PFSK-1 (cell line): ENCODE results near the gene ANTXR1.

Experiments used
- POLR2AphosphoS5 ChIP-seq: IDR thresholded peaks from 2 replicates; pipeline ENCODE4 v1.6.1; 2012; ENCODE audit warnings: low read depth, mild to moderate bottlenecking, control low read depth, low read length, moderate library complexity
- SIN3A ChIP-seq: IDR thresholded peaks from 2 replicates; pipeline ENCODE4 v1.6.1; 2012; ENCODE audit warnings: mild to moderate bottlenecking, low read length, moderate library complexity, borderline replicate concordance; ENCODE audit not compliant: insufficient read depth

GRCh38 chr2:69244882-69245281 is 231.9 kb downstream of the ANTXR1 start:
- TF ChIP-seq SIN3A, result no peak
- TF ChIP-seq POLR2AphosphoS5, result no peak
